Transverse colon (tissue), 4 donors: ENCODE data around the gene BANF2. TPM values are rescaled to one million over a fixed set of nuclear protein-coding genes. Genes with fewer than 3 reads are reported as not detected.

Experiments
- DNase-seq: peaks from one replicate; pipeline ENCODE4 v3.0.0-alpha.2; 2019
- H3K27ac ChIP-seq, 4 donors: fragments of 200-600 bp; sonication (generic); 2 replicates each; pipeline ENCODE4 v1.5.1; 2016 to 2018; ENCODE audit warnings: inconsistent platforms in 4 of 4
- H3K27me3 ChIP-seq: fragments of 200-600 bp; sonication (generic); 2 replicates; pipeline ENCODE4 v1.5.1; 2017; ENCODE audit warnings: inconsistent platforms
- H3K36me3 ChIP-seq, 4 donors: fragments of 200-600 bp; sonication (generic); 2 replicates each; pipeline ENCODE4 v1.5.1; 2017 to 2019; ENCODE audit warnings: inconsistent platforms in 4 of 4
- H3K4me1 ChIP-seq, 4 donors: fragments of 200-600 bp; sonication (generic); 2 replicates each; pipeline ENCODE4 v1.5.1; 2017 to 2020; ENCODE audit warnings: inconsistent platforms in 4 of 4
- H3K4me3 ChIP-seq, 4 donors: fragments of 200-600 bp; sonication (generic); 1 replicate in 1 of 4; 2 replicates in 3 of 4; pipeline versions ENCODE4 v1.5.1 to v1.6.1; 2017 to 2019; ENCODE audit warnings: inconsistent platforms in 4 of 4
- H3K9me3 ChIP-seq, 2 donors: fragments of 200-600 bp; sonication (generic); 2 replicates each; pipeline ENCODE4 v1.5.1; 2017 to 2019; ENCODE audit warnings: inconsistent platforms in 2 of 2
- EP300 ChIP-seq: sonication (generic); formaldehyde crosslinking; IDR thresholded peaks from one replicate; pipeline ENCODE4 v1.6.1; 2017; ENCODE audit warnings: antibody characterized with exemption, low read depth
- POLR2A ChIP-seq: fragments of 450-650 bp; IDR thresholded peaks from one replicate; pipeline ENCODE4 v1.6.1; 2016; ENCODE audit warnings: antibody characterized with exemption, mild to moderate bottlenecking, moderate library complexity
- POLR2AphosphoS5 ChIP-seq, 3 donors: sonication (generic); formaldehyde crosslinking; IDR thresholded peaks; one replicate each; pipeline ENCODE4 v1.6.1; 2016; ENCODE audit warnings: antibody characterized with exemption in 3 of 3
- WGBS, 2 donors: methylation state at CpG; one replicate each; pipeline ENCODE4 v1.1.5; 2018; ENCODE audit warnings: low coverage in 1 of 2; 5-methylcytosine and 5-hydroxymethylcytosine counted together
- in situ Hi-C, 4 donors: fragments of 200-750 bp; cut with MboI; loops; one replicate each; pipeline versions ENCODE4 v1.15.0 to v1.15.1; 2017; ENCODE audit warnings: low sequenced_read_pairs in 3 of 4, low pct_ligation_motif_present in 1 of 4, low pct_unique_long_range_greater_than_20kb in 1 of 4
- intact Hi-C: fragments of 100-400 bp; cut with DNase I; formaldehyde crosslinking; loops from one replicate; pipeline ENCODE4 v1.15.1; 2023; ENCODE audit warnings: low total_unique reads
- total RNA-seq, 4 donors: library from RNA; depleted of rRNA; stranded (reverse); fragments of >200 nt; gene quantifications; one replicate each; pipeline ENCODE4 v1.1.0, GENCODE V29; 2016
- TF ChIP-seq, protein P1 (sequence below), 5 experiments: fragments of 200-600 bp in 3 of 5; fragments of 450-650 bp in 2 of 5; sonication (generic) in 3 of 5; IDR thresholded peaks; 1 replicate in 2 of 5; 2 replicates in 3 of 5; pipeline ENCODE4 v1.5.1; 2016 to 2017; ENCODE audit warnings: antibody characterized with exemption in 5 of 5, inconsistent platforms in 3 of 5, mild to moderate bottlenecking in 2 of 5, moderate library complexity in 1 of 5

BANF2 gene
- total RNA-seq, 4 donors from 2014 or later = not detected

DNA sequence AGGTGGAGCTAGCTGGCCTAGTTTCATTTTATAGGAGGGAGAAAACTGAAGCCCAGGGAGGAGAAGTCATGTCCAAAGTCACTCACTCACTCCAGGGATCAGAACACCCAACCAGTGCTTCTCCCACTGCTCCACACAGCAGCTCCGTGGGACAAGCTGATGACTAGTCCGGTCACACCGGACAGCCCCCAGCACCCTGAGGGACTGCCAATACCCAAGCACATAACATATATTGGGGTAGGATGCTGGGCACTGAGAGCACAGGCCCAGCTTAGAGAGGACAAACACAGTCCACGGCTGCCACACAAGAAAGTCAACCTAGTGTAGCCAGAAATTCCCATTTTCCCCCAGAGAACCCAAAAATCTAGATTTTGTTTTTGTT is 23.4 kb upstream of the BANF2 start:
- Histone ChIP-seq H3K27me3 (no peaks in the 10 kb centered on the region), H3K27ac (no peak overlapping the region), H3K4me3 (no peak overlapping the region), H3K36me3 (no peaks in the 10 kb centered on the region), H3K4me1 (peaks cover 11 to 60% (median 40%) of the 10 kb centered on the region in 4 donors), H3K9me3 (no peaks in the 10 kb centered on the region)
- in situ Hi-C loops (loop anchor here in 2 of 4 donors (10.0 to 25.0 kb wide), 2 partner anchors 211 to 218 kb away; no protein-coding TSS in a partner anchor), intact Hi-C loops (no loop called here)
- 85% methylated on average over 4 of the region's 4 CpGs; no CpG with 5 or more reads in 1 of the 2 donors for WGBS, 2 donors
- DNase-seq = no peak
- TF ChIP-seq POLR2A (no peak), EP300 (no peak), POLR2AphosphoS5 (IDR thresholded peaks at IDR 0.05) (no peak)
- TF ChIP-seq, protein P1, sequence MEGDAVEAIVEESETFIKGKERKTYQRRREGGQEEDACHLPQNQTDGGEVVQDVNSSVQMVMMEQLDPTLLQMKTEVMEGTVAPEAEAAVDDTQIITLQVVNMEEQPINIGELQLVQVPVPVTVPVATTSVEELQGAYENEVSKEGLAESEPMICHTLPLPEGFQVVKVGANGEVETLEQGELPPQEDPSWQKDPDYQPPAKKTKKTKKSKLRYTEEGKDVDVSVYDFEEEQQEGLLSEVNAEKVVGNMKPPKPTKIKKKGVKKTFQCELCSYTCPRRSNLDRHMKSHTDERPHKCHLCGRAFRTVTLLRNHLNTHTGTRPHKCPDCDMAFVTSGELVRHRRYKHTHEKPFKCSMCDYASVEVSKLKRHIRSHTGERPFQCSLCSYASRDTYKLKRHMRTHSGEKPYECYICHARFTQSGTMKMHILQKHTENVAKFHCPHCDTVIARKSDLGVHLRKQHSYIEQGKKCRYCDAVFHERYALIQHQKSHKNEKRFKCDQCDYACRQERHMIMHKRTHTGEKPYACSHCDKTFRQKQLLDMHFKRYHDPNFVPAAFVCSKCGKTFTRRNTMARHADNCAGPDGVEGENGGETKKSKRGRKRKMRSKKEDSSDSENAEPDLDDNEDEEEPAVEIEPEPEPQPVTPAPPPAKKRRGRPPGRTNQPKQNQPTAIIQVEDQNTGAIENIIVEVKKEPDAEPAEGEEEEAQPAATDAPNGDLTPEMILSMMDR (IDR thresholded peaks at IDR 0.05) = no peak

- in situ Hi-C loops = loop anchor here in 2 of 4 donors (10.0 to 25.0 kb wide), 2 partner anchors 210 to 218 kb away; no protein-coding TSS in a partner anchor
- intact Hi-C loops = no loop called here
These were observed 22.8 kb upstream of the BANF2 start for GRCh38 chr20:17676942-17677341.

DNA sequence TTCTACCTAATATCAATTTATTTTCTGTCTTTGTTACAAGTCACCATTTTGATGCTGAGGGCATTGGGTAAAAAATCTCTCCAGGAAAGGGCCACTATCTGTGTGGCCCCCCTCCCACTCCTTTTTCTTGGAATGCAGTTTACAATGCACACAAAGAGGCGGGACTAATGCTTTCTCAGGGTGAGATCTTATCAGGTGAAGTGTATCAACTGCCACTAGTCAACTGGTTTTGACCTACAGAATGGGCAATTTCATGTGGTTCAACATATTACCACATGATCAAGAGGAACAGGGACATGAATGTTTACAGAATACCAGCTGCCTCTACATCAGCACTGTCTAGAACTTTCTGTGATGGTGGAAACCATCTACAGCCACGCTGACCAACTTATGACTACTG is 21.5 kb upstream of the BANF2 start:
- DNase-seq = no peak
- peaks cover 11 to 53% (median 44%) of the 10 kb centered on the region in 4 donors for H3K4me1 ChIP-seq
- H3K4me3 ChIP-seq = no peak overlapping the region
- H3K36me3 ChIP-seq = no peaks in the 10 kb centered on the region
- intact Hi-C loops = no loop called here
- no peaks in the 10 kb centered on the region for H3K9me3 ChIP-seq
- WGBS, 2 donors = 70% methylated on average over 2 of the region's 2 CpGs; no CpG with 5 or more reads in 1 of the 2 donors
- peak overlapping the region in 1 of 4 donors; percentile 99 for H3K27ac ChIP-seq
- in situ Hi-C loops = loop anchor here in 2 of 4 donors (10.0 to 25.0 kb wide), 2 partner anchors 209 to 217 kb away; no protein-coding TSS in a partner anchor
- no peaks in the 10 kb centered on the region for H3K27me3 ChIP-seq
- TF ChIP-seq POLR2AphosphoS5 (IDR thresholded peaks at IDR 0.05) = peak in 1 of 3 donors; percentile 6
- TF ChIP-seq, protein P1 (IDR thresholded peaks at IDR 0.05) = no peak

More at GRCh38 chr20:17676942-17677341, 22.8 kb upstream of the BANF2 start:
- TF ChIP-seq, protein P1 (IDR thresholded peaks at IDR 0.05) = no peak
- no peak for TF ChIP-seq POLR2AphosphoS5 (IDR thresholded peaks at IDR 0.05)
- TF ChIP-seq POLR2A = no peak
- TF ChIP-seq EP300 = no peak
- 89 to 100% methylated on average over 2 of the region's 2 CpGs for WGBS, 2 donors
- Histone ChIP-seq H3K4me3 (no peak overlapping the region), H3K27ac (no peak overlapping the region), H3K27me3 (no peaks in the 10 kb centered on the region), H3K9me3 (no peaks in the 10 kb centered on the region), H3K4me1 (peaks cover 11 to 55% (median 40%) of the 10 kb centered on the region in 4 donors), H3K36me3 (no peaks in the 10 kb centered on the region)
- no peak for DNase-seq

DNA sequence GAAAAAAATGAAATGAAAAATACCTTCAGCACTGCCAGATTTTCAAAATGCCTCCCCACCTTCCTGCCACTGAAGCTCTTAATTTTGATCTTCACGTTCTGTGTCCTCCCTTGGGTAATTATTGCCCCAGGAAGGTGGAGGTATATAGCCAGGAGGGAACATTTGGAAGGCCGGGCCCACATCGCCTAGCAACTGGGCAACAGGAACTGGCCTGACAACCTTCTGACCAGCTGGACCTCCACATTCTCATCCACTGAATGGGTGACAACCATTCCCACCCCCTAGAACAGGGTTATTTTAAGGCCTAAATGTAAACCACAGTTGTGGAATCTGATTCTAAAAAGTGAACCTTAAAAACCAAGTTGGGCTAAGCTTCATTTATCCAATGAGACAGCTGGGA is 20.9 kb upstream of the BANF2 start:
- TF ChIP-seq POLR2AphosphoS5 (IDR thresholded peaks at IDR 0.05) = no peak
- no peak for TF ChIP-seq EP300
- TF ChIP-seq, protein P1 (IDR thresholded peaks at IDR 0.05) = no peak
- TF ChIP-seq POLR2A = no peak
- intact Hi-C loops (no loop called here), in situ Hi-C loops (loop anchor here in 2 of 4 donors (10.0 to 25.0 kb wide), 2 partner anchors 208 to 216 kb away; no protein-coding TSS in a partner anchor)
- Histone ChIP-seq H3K27ac (peak overlapping the region in 2 of 4 donors; percentile 99), H3K27me3 (no peaks in the 10 kb centered on the region), H3K9me3 (no peaks in the 10 kb centered on the region), H3K4me1 (peaks cover 11 to 53% (median 48%) of the 10 kb centered on the region in 4 donors), H3K36me3 (no peaks in the 10 kb centered on the region), H3K4me3 (no peak overlapping the region)
- 49 to 60% methylated on average over 3 of the region's 3 CpGs for WGBS, 2 donors
- no peak for DNase-seq
